NT2/D1 (cell line): ENCODE results near the gene DLG2.

Experiments
- SUZ12 ChIP-seq: IDR thresholded peaks from 2 replicates; pipeline ENCODE4 v1.6.1; 2011; ENCODE audit not compliant: insufficient read length, insufficient read depth; ENCODE audit errors: extremely low read depth
- YY1 ChIP-seq: IDR thresholded peaks from 2 replicates; pipeline ENCODE4 v1.6.1; 2011; ENCODE audit not compliant: insufficient read length, insufficient read depth

DNA sequence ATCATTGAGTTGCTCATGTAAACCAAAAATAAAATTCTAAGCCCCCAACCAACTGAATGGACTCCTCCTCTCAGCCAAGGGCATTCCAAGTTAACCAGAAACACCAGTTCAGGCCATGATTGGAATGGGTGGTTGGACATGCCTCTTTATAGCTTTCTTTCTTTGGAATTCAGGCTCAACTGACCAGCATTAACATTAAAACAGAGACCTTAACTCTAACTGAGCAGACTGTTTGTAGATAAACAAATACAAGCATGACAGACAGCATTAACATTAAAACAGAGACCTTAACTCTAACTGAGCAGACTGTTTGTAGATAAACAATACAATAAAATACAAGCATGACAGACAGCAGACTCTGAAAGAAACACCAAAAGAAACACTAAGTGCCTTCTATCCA is 278.2 kb downstream of the DLG2 start:
- no peak for TF ChIP-seq YY1
- TF ChIP-seq SUZ12, result no peak
